Liver (tissue), 9 donors: ENCODE results near the gene LTBP2. TPM values are rescaled to one million over a fixed set of nuclear protein-coding genes. Genes with fewer than 3 reads are reported as not detected.

Experiments used
- DNase-seq: peaks from one replicate; pipeline ENCODE4 v3.0.0-alpha.2; 2017; ENCODE audit warnings: low spot score
- H3K27ac ChIP-seq, 2 donors: one replicate each; pipeline ENCODE4 v1.7.0; 2013; ENCODE audit warnings: inconsistent platforms in 2 of 2, low read length in 2 of 2, control low read depth in 1 of 2, low read depth in 1 of 2, mild to moderate bottlenecking in 1 of 2
- H3K27me3 ChIP-seq, 4 donors: one replicate each; pipeline versions ENCODE4 v1.6.1 to v1.7.0; 2013; ENCODE audit warnings: low read length in 3 of 4, inconsistent platforms in 1 of 4, mild to moderate bottlenecking in 1 of 4, moderate library complexity in 1 of 4; ENCODE audit not compliant: control insufficient read depth in 4 of 4, insufficient read depth in 4 of 4
- H3K36me3 ChIP-seq, 4 donors: one replicate each; pipeline versions ENCODE4 v1.6.1 to v1.7.0; 2013; ENCODE audit warnings: low read length in 3 of 4, mild to moderate bottlenecking in 3 of 4, low read depth in 1 of 4, moderate library complexity in 1 of 4; ENCODE audit not compliant: control insufficient read depth in 4 of 4, insufficient read depth in 3 of 4
- H3K4me1 ChIP-seq, 4 donors: one replicate each; pipeline versions ENCODE4 v1.6.1 to v1.7.0; 2013; ENCODE audit warnings: low read length in 3 of 4, mild to moderate bottlenecking in 3 of 4, moderate library complexity in 1 of 4; ENCODE audit not compliant: control insufficient read depth in 4 of 4, insufficient read depth in 4 of 4
- H3K4me3 ChIP-seq, 3 donors: one replicate each; pipeline versions ENCODE4 v1.6.1 to v1.7.0; 2013; ENCODE audit warnings: low read length in 3 of 3, control low read depth in 1 of 3, low read depth in 1 of 3, mild to moderate bottlenecking in 1 of 3
- H3K9ac ChIP-seq, 2 donors: one replicate each; pipeline ENCODE4 v1.7.0; 2013; ENCODE audit warnings: low read length in 2 of 2, mild to moderate bottlenecking in 2 of 2, moderate library complexity in 2 of 2, control low read depth in 1 of 2, low read depth in 1 of 2
- H3K9me3 ChIP-seq, 4 donors: one replicate each; pipeline versions ENCODE4 v1.6.1 to v1.7.0; 2013; ENCODE audit warnings: low read length in 3 of 4; ENCODE audit not compliant: control insufficient read depth in 4 of 4
- ATF3 ChIP-seq: IDR thresholded peaks from 2 replicates; pipeline ENCODE4 v1.6.1; 2016; ENCODE audit warnings: antibody characterized with exemption
- CTCF ChIP-seq: fragments of 150-350 bp; IDR thresholded peaks from 2 replicates; pipeline ENCODE4 v1.5.1; 2017; ENCODE audit warnings: improper control_type of control experiment, low read depth, low read length; ENCODE audit not compliant: missing input control
- EGR1 ChIP-seq, 2 donors: IDR thresholded peaks; 2 replicates each; pipeline ENCODE4 v1.6.1; 2016 to 2018; ENCODE audit warnings: antibody characterized with exemption in 2 of 2, low read depth in 2 of 2
- FOXA1 ChIP-seq: IDR thresholded peaks from 2 replicates; pipeline ENCODE4 v1.6.1; 2016; ENCODE audit warnings: antibody characterized with exemption
- FOXA2 ChIP-seq: IDR thresholded peaks from 2 replicates; pipeline ENCODE4 v1.6.1; 2016; ENCODE audit warnings: antibody characterized with exemption
- GABPA ChIP-seq, 2 donors: IDR thresholded peaks in 1 of 2; conservative IDR thresholded peaks in 1 of 2; 2 replicates each; pipeline ENCODE4 v1.6.1; 2016; ENCODE audit warnings: antibody characterized with exemption in 2 of 2, mild to moderate bottlenecking in 1 of 2, moderate library complexity in 1 of 2
- HNF4G ChIP-seq: IDR thresholded peaks from 2 replicates; pipeline ENCODE4 v1.6.1; 2016; ENCODE audit warnings: antibody characterized with exemption
- JUND ChIP-seq, 2 donors: IDR thresholded peaks; 2 replicates each; pipeline ENCODE4 v1.6.1; 2016; ENCODE audit warnings: antibody characterized with exemption in 2 of 2
- NR2F2 ChIP-seq: IDR thresholded peaks from 2 replicates; pipeline ENCODE4 v1.6.1; 2016; ENCODE audit warnings: antibody characterized with exemption
- RAD21 ChIP-seq, 2 donors: IDR thresholded peaks; 2 replicates each; pipeline ENCODE4 v1.6.1; 2016; ENCODE audit warnings: antibody characterized with exemption in 2 of 2, mild to moderate bottlenecking in 2 of 2
- REST ChIP-seq: IDR thresholded peaks from 2 replicates; pipeline ENCODE4 v1.6.1; 2016; ENCODE audit warnings: antibody characterized with exemption, mild to moderate bottlenecking
- RXRA ChIP-seq, 2 donors: IDR thresholded peaks; 2 replicates each; pipeline ENCODE4 v1.6.1; 2017 to 2018; ENCODE audit warnings: antibody characterized with exemption in 2 of 2, mild to moderate bottlenecking in 1 of 2
- SP1 ChIP-seq: IDR thresholded peaks from 2 replicates; pipeline ENCODE4 v1.6.1; 2018; ENCODE audit warnings: antibody characterized with exemption, mild to moderate bottlenecking
- TAF1 ChIP-seq: conservative IDR thresholded peaks from 2 replicates; pipeline ENCODE4 v1.6.1; 2016; ENCODE audit warnings: antibody characterized with exemption, mild to moderate bottlenecking
- YY1 ChIP-seq: IDR thresholded peaks from 2 replicates; pipeline ENCODE4 v1.6.1; 2016; ENCODE audit warnings: antibody characterized with exemption, mild to moderate bottlenecking
- ZBTB33 ChIP-seq: IDR thresholded peaks from 2 replicates; pipeline ENCODE4 v1.6.1; 2016; ENCODE audit warnings: antibody characterized with exemption
- WGBS: extraction: QIAGEN DNeasy Blood & Tissue Kit; methylation state at CpG from one replicate; pipeline ENCODE4 v1.1.7; 2013; 5-methylcytosine and 5-hydroxymethylcytosine counted together
- polyA plus RNA-seq, 2 donors: library from polyadenylated mRNA; stranded (reverse) in 1 of 2; unstranded in 1 of 2; fragments of 200-250 nt in 1 of 2; fragments of >200 nt in 1 of 2; fragmentation: Nextera tagmentation in 1 of 2; extraction: Ambion mirVana in 1 of 2; gene quantifications; one replicate each; pipeline versions ENCODE4 v1.2.1 to v1.2.3, GENCODE V29; 2013 to 2015
- total RNA-seq, 2 donors: library from RNA; depleted of rRNA; stranded (reverse); fragments of >200 nt; gene quantifications; one replicate each; pipeline ENCODE4 v1.2.3, GENCODE V29; 2014
- donor health status: healthy.
- donor health status: healthy.
- donor health status: healthy.
- donor health status: healthy.
- donor health status: healthy.

Gene LTBP2
- total and polyA plus RNA-seq, 4 donors: 0.24 to 1.3 (median 0.89) TPM

GRCh38 chr14:74654931-74655330 lies 42.9 kb upstream of the LTBP2 start:
- no peak overlapping the region for H3K27ac ChIP-seq
- TF ChIP-seq EGR1 (IDR thresholded peaks at IDR 0.05; ENCODE audit: low read depth in 2 of 2): no peak
- no peak for TF ChIP-seq JUND (IDR thresholded peaks at IDR 0.05)
- TF ChIP-seq CTCF: no peak
- no peak for TF ChIP-seq REST
- TF ChIP-seq RAD21 (IDR thresholded peaks at IDR 0.05): no peak
- TF ChIP-seq YY1: no peak
- no peak for TF ChIP-seq ATF3
- TF ChIP-seq RXRA (IDR thresholded peaks at IDR 0.05): no peak
- no peak for TF ChIP-seq FOXA2
- TF ChIP-seq TAF1: no peak
- TF ChIP-seq GABPA (IDR thresholded peaks at IDR 0.05 in 1 of 2, conservative IDR thresholded peaks at IDR 0.05 in 1 of 2): no peak
- TF ChIP-seq HNF4G: no peak
- no peak for TF ChIP-seq ZBTB33
- TF ChIP-seq SP1: no peak
- no peak for TF ChIP-seq NR2F2
- H3K27me3 ChIP-seq: no peaks in the 10 kb centered on the region
- H3K36me3 ChIP-seq: peaks cover 0 to 2% (median 0%) of the 10 kb centered on the region in 4 donors
- H3K4me3 ChIP-seq: no peak overlapping the region
- no peak overlapping the region for H3K9ac ChIP-seq
- H3K9me3 ChIP-seq: no peaks in the 10 kb centered on the region
- 92% methylated on average over 3 of the region's 3 CpGs for WGBS
- DNase-seq: no peak
- H3K4me1 ChIP-seq: peaks cover 0 to 7% (median 3%) of the 10 kb centered on the region in 4 donors

GRCh38 chr14:74653386-74654138 lies 41.5 kb upstream of the LTBP2 start:
- peaks cover 0 to 2% (median 0%) of the 10 kb centered on the region in 4 donors for H3K27me3 ChIP-seq
- 88% methylated on average over 15 of the region's 15 CpGs for WGBS
- H3K9ac ChIP-seq: no peak overlapping the region
- peaks cover 0 to 3% (median 3%) of the 10 kb centered on the region in 4 donors for H3K4me1 ChIP-seq
- no peak for DNase-seq
- no peaks in the 10 kb centered on the region for H3K9me3 ChIP-seq
- no peak for TF ChIP-seq YY1
- TF ChIP-seq SP1: no peak
- no peak for TF ChIP-seq FOXA1
- TF ChIP-seq RXRA (IDR thresholded peaks at IDR 0.05): no peak
- TF ChIP-seq NR2F2: no peak
- TF ChIP-seq TAF1: no peak
- TF ChIP-seq FOXA2: no peak
- no peak for TF ChIP-seq CTCF
- no peak overlapping the region for H3K4me3 ChIP-seq
- H3K36me3 ChIP-seq: no peaks in the 10 kb centered on the region
- no peak overlapping the region for H3K27ac ChIP-seq
